Activated CD4-positive, alpha-beta T cell treated with anti-CD3 and anti-CD28 coated beads, Interleukin-2, amount 50 U/mL, for 16 hours (primary cell): ENCODE measurements around the gene WNT7B.

ENCODE experiments used
- DNase-seq: peaks from one replicate; pipeline ENCODE4 v3.0.0-alpha.2; 2020

The WNT7B gene

GRCh38 chr22:45969801-45970470 lies 7.0 kb downstream of the WNT7B start:
- no peak for DNase-seq

- DNase-seq, result no peak
These were observed 7.6 kb downstream of the WNT7B start for GRCh38 chr22:45969414-45969799.

- no peak for DNase-seq
These were observed 8.1 kb downstream of the WNT7B start for GRCh38 chr22:45968751-45969413.

- DNase-seq, result no peak
These were observed 8.8 kb downstream of the WNT7B start for GRCh38 chr22:45968003-45968650.

GRCh38 chr22:45966895-45967365 lies 10.0 kb downstream of the WNT7B start:
- no peak for DNase-seq

- no peak for DNase-seq
These were observed 10.6 kb downstream of the WNT7B start for GRCh38 chr22:45966320-45966894.

GRCh38 chr22:45965563-45965962 lies 11.4 kb downstream of the WNT7B start:
- no peak for DNase-seq

GRCh38 chr22:45964926-45965527 lies 11.9 kb downstream of the WNT7B start:
- no peak for DNase-seq

- DNase-seq, result no peak
These were observed 12.6 kb downstream of the WNT7B start for GRCh38 chr22:45964372-45964771.

GRCh38 chr22:45963821-45964220 lies 13.1 kb downstream of the WNT7B start:
- DNase-seq, result no peak

- no peak for DNase-seq
These were observed 14.1 kb downstream of the WNT7B start for GRCh38 chr22:45962756-45963324.

- DNase-seq, result no peak
These were observed 14.6 kb downstream of the WNT7B start for GRCh38 chr22:45962434-45962718.

- no peak for DNase-seq
These were observed 15.1 kb downstream of the WNT7B start for GRCh38 chr22:45961679-45962433.

GRCh38 chr22:45960477-45961386 lies 16.2 kb downstream of the WNT7B start:
- DNase-seq, result no peak

GRCh38 chr22:45959719-45960476 lies 17.1 kb downstream of the WNT7B start:
- no peak for DNase-seq

GRCh38 chr22:45958971-45959370 lies 18.0 kb downstream of the WNT7B start:
- no peak for DNase-seq

- no peak for DNase-seq
These were observed 19.1 kb downstream of the WNT7B start for GRCh38 chr22:45957826-45958225.

- DNase-seq, result no peak
These were observed 23.8 kb downstream of the WNT7B start for GRCh38 chr22:45953178-45953577.

- no peak for DNase-seq
These were observed 24.4 kb downstream of the WNT7B start for GRCh38 chr22:45952553-45952952.

- DNase-seq, result no peak
These were observed 24.8 kb downstream of the WNT7B start for GRCh38 chr22:45952151-45952550.

- DNase-seq, result no peak
These were observed 27.1 kb downstream of the WNT7B start for GRCh38 chr22:45949891-45950290.
